ENCODE results near the gene C17orf114.

Gene C17orf114

DNA sequence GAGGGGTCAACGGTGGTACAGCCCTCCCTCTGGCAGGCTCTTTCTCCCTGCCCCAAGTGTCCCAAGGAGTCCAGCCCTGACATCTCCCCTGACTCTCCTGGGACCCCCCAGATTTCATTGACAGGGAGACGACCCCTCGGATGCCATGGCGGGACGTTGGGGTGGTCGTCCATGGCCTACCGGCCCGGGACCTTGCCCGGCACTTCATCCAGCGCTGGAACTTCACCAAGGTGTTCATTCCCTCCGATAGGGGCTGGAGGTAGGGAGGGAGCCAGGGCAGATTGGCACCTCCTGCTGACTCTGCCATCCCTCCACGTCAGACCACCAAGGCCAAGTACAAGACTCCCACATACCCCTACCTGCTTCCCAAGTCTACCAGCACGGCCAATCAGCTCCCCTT lies 14.7 kb upstream of the C17orf114 start:
- no peak for TF ChIP-seq EZH2 (IDR thresholded peaks at IDR 0.05; ENCODE audit: borderline replicate concordance, low read depth, low read length, poor library complexity, severe bottlenecking)
- TF ChIP-seq, protein P1, sequence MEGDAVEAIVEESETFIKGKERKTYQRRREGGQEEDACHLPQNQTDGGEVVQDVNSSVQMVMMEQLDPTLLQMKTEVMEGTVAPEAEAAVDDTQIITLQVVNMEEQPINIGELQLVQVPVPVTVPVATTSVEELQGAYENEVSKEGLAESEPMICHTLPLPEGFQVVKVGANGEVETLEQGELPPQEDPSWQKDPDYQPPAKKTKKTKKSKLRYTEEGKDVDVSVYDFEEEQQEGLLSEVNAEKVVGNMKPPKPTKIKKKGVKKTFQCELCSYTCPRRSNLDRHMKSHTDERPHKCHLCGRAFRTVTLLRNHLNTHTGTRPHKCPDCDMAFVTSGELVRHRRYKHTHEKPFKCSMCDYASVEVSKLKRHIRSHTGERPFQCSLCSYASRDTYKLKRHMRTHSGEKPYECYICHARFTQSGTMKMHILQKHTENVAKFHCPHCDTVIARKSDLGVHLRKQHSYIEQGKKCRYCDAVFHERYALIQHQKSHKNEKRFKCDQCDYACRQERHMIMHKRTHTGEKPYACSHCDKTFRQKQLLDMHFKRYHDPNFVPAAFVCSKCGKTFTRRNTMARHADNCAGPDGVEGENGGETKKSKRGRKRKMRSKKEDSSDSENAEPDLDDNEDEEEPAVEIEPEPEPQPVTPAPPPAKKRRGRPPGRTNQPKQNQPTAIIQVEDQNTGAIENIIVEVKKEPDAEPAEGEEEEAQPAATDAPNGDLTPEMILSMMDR (conservative IDR thresholded peaks at IDR 0.05; ENCODE audit: low read depth, low read length), result no peak
- H3K27me3 ChIP-seq (replicated peaks; ENCODE audit: insufficient read depth, low read depth, low read length, poor library complexity), result no peaks in the 10 kb centered on the region
- H3K9me3 ChIP-seq (ENCODE audit: low read depth, low read length, poor library complexity, severe bottlenecking), result no peaks in the 10 kb centered on the region
- H3K27ac ChIP-seq (ENCODE audit: low read depth, low read length, poor library complexity, severe bottlenecking), result no peak overlapping the region
- DNase-seq (ENCODE audit: low spot score), result no peak
- no peak overlapping the region for H3K4me3 ChIP-seq (ENCODE audit: low read depth, low read length, poor library complexity, severe bottlenecking)
- H3K4me1 ChIP-seq (ENCODE audit: insufficient read depth, low read length, poor library complexity, severe bottlenecking), result no peaks in the 10 kb centered on the region
- ChIA-PET POLR2A (ENCODE audit: low non-redundant PET) (no interaction called here), CTCF (interaction anchor here (0.7 kb wide), 1 partner anchor 10 kb away, joined by 3 read pairs; no protein-coding TSS in a partner anchor)
- no peaks in the 10 kb centered on the region for H3K36me3 ChIP-seq (ENCODE audit: insufficient read depth, low read length, poor library complexity, severe bottlenecking)
- intact Hi-C loops (cut with micrococcal nuclease; ENCODE audit: unreplicated experiment), result no loop called here
- no TSS peak for BruUV-seq (replicated peaks)

DNA sequence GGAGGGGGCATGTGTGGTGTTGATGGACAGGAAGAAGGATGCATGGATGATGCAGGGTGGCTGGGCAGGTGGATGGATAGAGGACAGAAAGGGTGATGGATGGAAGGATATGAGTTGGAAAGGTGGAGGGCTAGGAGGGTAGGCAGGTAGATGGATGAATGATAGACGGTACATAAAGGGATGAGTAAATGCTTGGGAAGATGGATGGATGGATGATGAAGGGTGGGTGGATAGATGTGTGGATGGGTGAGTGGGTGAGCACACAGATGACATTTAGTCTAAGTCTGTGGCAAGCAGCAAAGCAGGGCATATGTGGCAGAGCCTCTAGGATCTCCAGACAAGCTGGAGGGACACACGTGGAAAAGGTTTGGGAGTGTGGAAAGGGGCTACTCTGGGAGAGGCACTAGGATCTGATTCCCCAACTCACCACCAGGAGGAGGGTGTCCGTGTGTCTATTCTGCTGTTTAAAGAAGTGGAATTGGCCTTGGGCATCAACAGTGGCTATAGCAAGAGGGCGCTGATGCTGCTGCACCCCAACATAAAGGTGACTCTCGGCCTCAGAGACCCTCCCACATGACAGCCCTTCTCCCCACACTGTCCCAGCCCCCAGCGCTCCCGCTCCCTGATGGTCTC lies 13.0 kb upstream of the C17orf114 start:
- intact Hi-C loops (cut with micrococcal nuclease; ENCODE audit: unreplicated experiment), result no loop called here
- no peaks in the 10 kb centered on the region for H3K9me3 ChIP-seq (ENCODE audit: low read depth, low read length, poor library complexity, severe bottlenecking)
- ChIA-PET CTCF (no interaction called here), POLR2A (ENCODE audit: low non-redundant PET) (no interaction called here)
- no peaks in the 10 kb centered on the region for H3K36me3 ChIP-seq (ENCODE audit: insufficient read depth, low read length, poor library complexity, severe bottlenecking)
- TF ChIP-seq, protein P1 (conservative IDR thresholded peaks at IDR 0.05; ENCODE audit: low read depth, low read length), result peak; percentile 52
- no peak for TF ChIP-seq EZH2 (IDR thresholded peaks at IDR 0.05; ENCODE audit: borderline replicate concordance, low read depth, low read length, poor library complexity, severe bottlenecking)
- no peak for DNase-seq (ENCODE audit: low spot score)
- BruUV-seq (replicated peaks), result no TSS peak
- no peaks in the 10 kb centered on the region for H3K4me1 ChIP-seq (ENCODE audit: insufficient read depth, low read length, poor library complexity, severe bottlenecking)
- no peak overlapping the region for H3K4me3 ChIP-seq (ENCODE audit: low read depth, low read length, poor library complexity, severe bottlenecking)
- H3K27ac ChIP-seq (ENCODE audit: low read depth, low read length, poor library complexity, severe bottlenecking), result no peak overlapping the region
- no peaks in the 10 kb centered on the region for H3K27me3 ChIP-seq (replicated peaks; ENCODE audit: insufficient read depth, low read depth, low read length, poor library complexity)

DNA sequence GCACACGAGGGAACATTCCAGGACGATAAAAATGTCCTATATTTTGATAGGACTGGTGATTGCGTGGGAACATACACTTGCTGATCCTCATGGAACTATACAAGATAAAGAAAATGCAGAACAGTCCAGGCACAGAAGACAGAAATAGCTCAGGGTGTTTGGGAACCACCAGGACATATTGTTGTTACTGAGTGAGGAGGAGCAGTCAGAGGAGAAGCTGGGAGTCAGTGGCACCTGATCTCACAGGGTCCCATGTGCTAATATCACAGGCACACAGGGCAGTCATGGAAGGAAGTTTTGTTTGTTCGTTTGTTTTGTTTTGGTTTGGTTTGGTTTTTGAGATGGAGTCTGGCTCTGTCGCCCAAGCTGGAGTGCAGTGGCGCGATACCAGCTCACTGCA lies 10.6 kb upstream of the C17orf114 start:
- POLR2A ChIA-PET (ENCODE audit: low non-redundant PET), result no interaction called here
- no peak for DNase-seq (ENCODE audit: low spot score)
- intact Hi-C loops (cut with micrococcal nuclease; ENCODE audit: unreplicated experiment), result no loop called here
- Histone ChIP-seq H3K4me1 (ENCODE audit: insufficient read depth, low read length, poor library complexity, severe bottlenecking) (peaks cover 2% of the 10 kb centered on the region), H3K36me3 (ENCODE audit: insufficient read depth, low read length, poor library complexity, severe bottlenecking) (no peaks in the 10 kb centered on the region), H3K4me3 (ENCODE audit: low read depth, low read length, poor library complexity, severe bottlenecking) (no peak overlapping the region), H3K9me3 (ENCODE audit: low read depth, low read length, poor library complexity, severe bottlenecking) (no peaks in the 10 kb centered on the region), H3K27me3 (replicated peaks; ENCODE audit: insufficient read depth, low read depth, low read length, poor library complexity) (no peaks in the 10 kb centered on the region), H3K27ac (ENCODE audit: low read depth, low read length, poor library complexity, severe bottlenecking) (no peak overlapping the region)
- CTCF ChIA-PET, result no interaction called here
- TF ChIP-seq EZH2 (IDR thresholded peaks at IDR 0.05; ENCODE audit: borderline replicate concordance, low read depth, low read length, poor library complexity, severe bottlenecking), result no peak
- TF ChIP-seq, protein P1 (conservative IDR thresholded peaks at IDR 0.05; ENCODE audit: low read depth, low read length), result no peak
- BruUV-seq (replicated peaks), result no TSS peak

Data from A673 (cell line).